ENCODE data around the gene TRHDE. TPM values are rescaled to one million over a fixed set of nuclear protein-coding genes. Genes with fewer than 3 reads are reported as not detected.

Gene TRHDE
- total and polyA plus RNA-seq, 9 of the 15 experiments (the other 6 are each of a cell fraction or from before 2014, with no cell fraction given): 0.03 to 0.29 (median 0.09) TPM

DNA sequence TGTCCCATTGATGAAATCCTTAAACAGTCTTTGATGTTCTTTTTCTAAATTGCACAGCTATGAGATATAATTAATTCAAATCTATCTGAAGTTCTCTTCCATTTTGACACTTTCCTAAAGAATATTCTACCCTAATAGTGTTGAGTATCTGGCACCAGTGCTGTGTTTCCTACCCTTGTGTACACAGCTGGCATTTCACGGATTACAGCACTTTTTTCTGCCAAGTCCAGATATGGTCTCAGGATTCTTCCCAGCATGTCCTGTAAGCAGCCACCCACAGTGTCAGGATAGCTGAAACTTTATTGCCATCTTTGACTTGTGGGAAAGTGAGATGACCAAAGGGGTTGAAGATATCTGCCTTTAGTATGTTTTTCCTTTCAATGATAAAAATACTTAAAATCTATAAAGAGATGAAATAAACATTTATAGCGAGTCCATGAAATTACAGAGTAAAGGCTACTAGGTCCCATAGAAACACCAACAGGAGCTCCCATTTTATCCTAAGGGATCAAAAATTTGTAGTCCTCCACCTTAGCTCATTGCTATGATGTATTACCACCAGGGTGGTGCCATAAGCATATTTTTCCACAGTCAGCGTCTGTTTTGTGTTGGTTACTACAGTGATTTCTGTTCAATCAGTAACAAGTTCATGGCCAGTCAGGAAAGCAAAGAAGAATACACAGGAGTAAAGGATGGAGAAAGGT lies 96.7 kb downstream of the TRHDE start:
- no TSS peak for BruUV-seq (replicated peaks)
- intact Hi-C loops (cut with micrococcal nuclease) (no loop called here), in situ Hi-C loops (cut with MboI) (no loop called here)
- no peaks in the 10 kb centered on the region for H3K4me1 ChIP-seq (replicated peaks in 1 of 2; ENCODE audit: control insufficient read depth in 2 of 2, insufficient read depth in 2 of 2, low read length in 2 of 2)
- H3K9me1 ChIP-seq (ENCODE audit: control insufficient read depth, insufficient read depth, low read length): no peaks in the 10 kb centered on the region
- H3K4me3 ChIP-seq: no peak overlapping the region
- no peaks in the 10 kb centered on the region for H3K27me3 ChIP-seq (ENCODE audit: control insufficient read depth in 2 of 2, insufficient read depth in 2 of 2, low read length in 2 of 2)
- CTCF ChIA-PET (ENCODE audit: low intra/inter-chr PET ratio): no interaction called here
- H3K9ac ChIP-seq (ENCODE audit: insufficient read depth in 1 of 2, low read depth in 2 of 2, low read length in 2 of 2): no peak overlapping the region
- no peaks in the 10 kb centered on the region for H3K9me3 ChIP-seq (replicated peaks; ENCODE audit: control insufficient read depth, insufficient read depth, low read depth, low read length)
- ATAC-seq (no peak), FAIRE-seq (no peak), DNase-seq (ENCODE audit: extremely low read depth in 1 of 4, low spot score in 3 of 4) (no peak)
- H3K4me2 ChIP-seq (ENCODE audit: insufficient read depth, low read length): no peak overlapping the region
- no peak overlapping the region for H2AFZ ChIP-seq (ENCODE audit: low read depth, low read length)
- WGBS (ENCODE audit: insufficient coverage, low coverage, missing lambda C conversion rate): 3% methylated on average over 3 of the region's 3 CpGs
- no peak for TF ChIP-seq GTF2E2 (tag; IDR thresholded peaks at IDR 0.05)
- no peak for TF ChIP-seq PTTG1 (tag; IDR thresholded peaks at IDR 0.05; ENCODE audit: low read depth)
- TF ChIP-seq, protein P1, sequence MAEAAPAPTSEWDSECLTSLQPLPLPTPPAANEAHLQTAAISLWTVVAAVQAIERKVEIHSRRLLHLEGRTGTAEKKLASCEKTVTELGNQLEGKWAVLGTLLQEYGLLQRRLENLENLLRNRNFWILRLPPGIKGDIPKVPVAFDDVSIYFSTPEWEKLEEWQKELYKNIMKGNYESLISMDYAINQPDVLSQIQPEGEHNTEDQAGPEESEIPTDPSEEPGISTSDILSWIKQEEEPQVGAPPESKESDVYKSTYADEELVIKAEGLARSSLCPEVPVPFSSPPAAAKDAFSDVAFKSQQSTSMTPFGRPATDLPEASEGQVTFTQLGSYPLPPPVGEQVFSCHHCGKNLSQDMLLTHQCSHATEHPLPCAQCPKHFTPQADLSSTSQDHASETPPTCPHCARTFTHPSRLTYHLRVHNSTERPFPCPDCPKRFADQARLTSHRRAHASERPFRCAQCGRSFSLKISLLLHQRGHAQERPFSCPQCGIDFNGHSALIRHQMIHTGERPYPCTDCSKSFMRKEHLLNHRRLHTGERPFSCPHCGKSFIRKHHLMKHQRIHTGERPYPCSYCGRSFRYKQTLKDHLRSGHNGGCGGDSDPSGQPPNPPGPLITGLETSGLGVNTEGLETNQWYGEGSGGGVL (CRISPR knock-in tag; IDR thresholded peaks at IDR 0.05): no peak
- TF ChIP-seq KAT8 (IDR thresholded peaks at IDR 0.05; ENCODE audit: low read depth): no peak
- TF ChIP-seq MYC (IDR thresholded peaks at IDR 0.05; ENCODE audit: low read depth, low read length): no peak
- TF ChIP-seq MYC (CRISPR knock-in tag; IDR thresholded peaks at IDR 0.05; ENCODE audit: borderline replicate concordance, low read depth): no peak
- TF ChIP-seq STAT5B (CRISPR knock-in tag; IDR thresholded peaks at IDR 0.05): no peak
- no peak for TF ChIP-seq COPS2 (conservative IDR thresholded peaks at IDR 0.05)
- TF ChIP-seq, protein P2, sequence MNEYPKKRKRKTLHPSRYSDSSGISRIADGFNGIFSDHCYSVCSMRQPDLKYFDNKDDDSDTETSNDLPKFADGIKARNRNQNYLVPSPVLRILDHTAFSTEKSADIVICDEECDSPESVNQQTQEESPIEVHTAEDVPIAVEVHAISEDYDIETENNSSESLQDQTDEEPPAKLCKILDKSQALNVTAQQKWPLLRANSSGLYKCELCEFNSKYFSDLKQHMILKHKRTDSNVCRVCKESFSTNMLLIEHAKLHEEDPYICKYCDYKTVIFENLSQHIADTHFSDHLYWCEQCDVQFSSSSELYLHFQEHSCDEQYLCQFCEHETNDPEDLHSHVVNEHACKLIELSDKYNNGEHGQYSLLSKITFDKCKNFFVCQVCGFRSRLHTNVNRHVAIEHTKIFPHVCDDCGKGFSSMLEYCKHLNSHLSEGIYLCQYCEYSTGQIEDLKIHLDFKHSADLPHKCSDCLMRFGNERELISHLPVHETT (CRISPR knock-in tag; conservative IDR thresholded peaks at IDR 0.05 in 1 of 2, IDR thresholded peaks at IDR 0.05 in 1 of 2): no peak
- no peak for TF ChIP-seq DACH1 (IDR thresholded peaks at IDR 0.05; ENCODE audit: partially characterized antibody)
- no peak for TF ChIP-seq ARID2 (IDR thresholded peaks at IDR 0.05)
- TF ChIP-seq ZBTB17 (CRISPR knock-in tag; IDR thresholded peaks at IDR 0.05): no peak
- no peak for TF ChIP-seq BRCA1 (IDR thresholded peaks at IDR 0.05)
- TF ChIP-seq BRCA1 (CRISPR knock-in tag; IDR thresholded peaks at IDR 0.05): no peak
- TF ChIP-seq MYNN (IDR thresholded peaks at IDR 0.05): no peak
- TF ChIP-seq MYNN (CRISPR knock-in tag; IDR thresholded peaks at IDR 0.05): no peak
- POLR2A ChIA-PET: no interaction called here
- H4K20me1 ChIP-seq (replicated peaks; ENCODE audit: control insufficient read depth, insufficient read depth, low read length): no peaks in the 10 kb centered on the region
- H3K36me3 ChIP-seq (ENCODE audit: control insufficient read depth, insufficient read depth, low read length): no peaks in the 10 kb centered on the region
- no peaks in the 10 kb centered on the region for H3K79me2 ChIP-seq (ENCODE audit: control insufficient read depth, insufficient read depth, low read length)
- no peak overlapping the region for H3K27ac ChIP-seq (ENCODE audit: extremely low read depth, low read depth, low read length)
